GM23338 (cell line): Measurements from ENCODE around the gene COX17. TPM values are rescaled to one million over a fixed set of nuclear protein-coding genes. Genes with fewer than 3 reads are reported as not detected.

ENCODE experiments used
- ATAC-seq: fragments of 200-7000 bp; cut with Tn5 transposase; 3 replicates; pipeline ENCODE4 v1.9.1; 2020
- DNase-seq: peaks from one replicate; pipeline ENCODE4 v3.0.0-alpha.2; 2015; ENCODE audit warnings: low spot score
- H2AFZ ChIP-seq: fragments of 200-600 bp; sonication (generic); 2 replicates; pipeline ENCODE4 v1.8.0; 2016; ENCODE audit warnings: antibody characterized with exemption, mild to moderate bottlenecking, moderate library complexity
- H3F3A ChIP-seq: fragments of 200-600 bp; sonication (generic); replicated peaks from 2 replicates; pipeline ENCODE4 v1.8.0; 2017; ENCODE audit warnings: antibody characterized with exemption, mixed run types, low read depth
- H3K27ac ChIP-seq: fragments of 200-600 bp; sonication (generic); 2 replicates; pipeline ENCODE4 v1.6.1; 2016; ENCODE audit warnings: low read depth
- H3K27me3 ChIP-seq: fragments of 200-600 bp; sonication (generic); 2 replicates; pipeline ENCODE4 v1.8.0; 2016; ENCODE audit warnings: mild to moderate bottlenecking, mixed run types, moderate library complexity; ENCODE audit not compliant: insufficient read depth
- H3K36me3 ChIP-seq: fragments of 200-600 bp; sonication (generic); 2 replicates; pipeline ENCODE4 v1.8.0; 2016; ENCODE audit warnings: mild to moderate bottlenecking; ENCODE audit not compliant: insufficient read depth
- H3K4me1 ChIP-seq: fragments of 200-600 bp; sonication (generic); 2 replicates; pipeline ENCODE4 v1.8.0; 2016; ENCODE audit warnings: mild to moderate bottlenecking, moderate library complexity; ENCODE audit not compliant: insufficient read depth
- H3K4me2 ChIP-seq: fragments of 200-600 bp; sonication (generic); 2 replicates; pipeline ENCODE4 v1.7.1; 2017; ENCODE audit warnings: mixed run types
- H3K4me3 ChIP-seq: fragments of 200-600 bp; sonication (generic); 2 replicates; pipeline ENCODE4 v1.6.1; 2016; ENCODE audit warnings: mixed run types
- H3K79me2 ChIP-seq: fragments of 200-600 bp; sonication (generic); replicated peaks from 2 replicates; pipeline ENCODE4 v1.8.0; 2017; ENCODE audit warnings: mild to moderate bottlenecking; ENCODE audit not compliant: insufficient read depth
- H3K9me2 ChIP-seq: fragments of 200-600 bp; sonication (generic); 2 replicates; pipeline ENCODE4 v1.8.0; 2017; ENCODE audit not compliant: insufficient read depth
- H4K20me1 ChIP-seq: fragments of 200-600 bp; sonication (generic); replicated peaks from 2 replicates; pipeline ENCODE4 v1.8.0; 2017; ENCODE audit warnings: mild to moderate bottlenecking; ENCODE audit not compliant: insufficient read depth
- H3K27ac Mint-ChIP-seq: 2 replicates; pipeline ENCODE4 v1.8.0; 2020; ENCODE audit warnings: inconsistent platforms, mild to moderate bottlenecking, moderate library complexity, mixed read lengths
- H3K27me3 Mint-ChIP-seq: 3 replicates; pipeline ENCODE4 v1.8.0; 2022; ENCODE audit warnings: low read depth, mild to moderate bottlenecking, moderate library complexity, mixed read lengths, inconsistent platforms; ENCODE audit not compliant: insufficient read depth, poor library complexity
- H3K36me3 Mint-ChIP-seq: 3 replicates; pipeline ENCODE4 v1.8.0; 2021; ENCODE audit warnings: low read depth, mild to moderate bottlenecking, inconsistent platforms, moderate library complexity, mixed read lengths
- H3K4me1 Mint-ChIP-seq: 3 replicates; pipeline ENCODE4 v1.8.0; 2020; ENCODE audit warnings: mild to moderate bottlenecking, inconsistent platforms, mixed read lengths
- H3K4me3 Mint-ChIP-seq: 3 replicates; pipeline ENCODE4 v1.8.0; 2021; ENCODE audit warnings: moderate library complexity, mild to moderate bottlenecking, inconsistent platforms, mixed read lengths
- H3K9me3 Mint-ChIP-seq: 3 replicates; pipeline ENCODE4 v1.8.0; 2020; ENCODE audit warnings: moderate library complexity, mild to moderate bottlenecking, inconsistent platforms, mixed read lengths
- CTCF ChIP-seq, 2 experiments: fragments of 200-600 bp in 1 of 2; sonication (generic) in 1 of 2; conservative IDR thresholded peaks; 2 replicates each; pipeline versions ENCODE4 v1.5.1 to v1.6.1; 2016 to 2017; ENCODE audit warnings: antibody characterized with exemption in 2 of 2, low read depth in 2 of 2, mild to moderate bottlenecking in 2 of 2, moderate library complexity in 1 of 2
- ETS1 ChIP-seq: IDR thresholded peaks from 2 replicates; pipeline ENCODE4 v1.6.1; 2016; ENCODE audit warnings: antibody characterized with exemption
- EZH2 ChIP-seq: fragments of 200-600 bp; sonication (generic); IDR thresholded peaks from one replicate; pipeline ENCODE4 v1.8.0; 2017; ENCODE audit warnings: antibody characterized with exemption, mild to moderate bottlenecking, low read depth; ENCODE audit not compliant: unreplicated experiment
- EZH2phosphoT487 ChIP-seq: fragments of 200-600 bp; sonication (generic); IDR thresholded peaks from one replicate; pipeline ENCODE4 v1.8.1; 2018; ENCODE audit warnings: antibody characterized with exemption; ENCODE audit not compliant: unreplicated experiment
- POLR2AphosphoS5 ChIP-seq: IDR thresholded peaks from 2 replicates; pipeline ENCODE4 v1.6.1; 2016; ENCODE audit warnings: antibody characterized with exemption, low read depth
- STAT1 ChIP-seq: IDR thresholded peaks from one replicate; pipeline ENCODE4 v1.6.1; 2016; ENCODE audit warnings: antibody characterized with exemption; ENCODE audit not compliant: unreplicated experiment
- ZNF114 ChIP-seq: fragments of 250-450 bp; sonication (Bioruptor Pico); IDR thresholded peaks from 2 replicates; pipeline ENCODE4 v1.5.0; 2020; ENCODE audit warnings: mild to moderate bottlenecking, moderate library complexity
- ZNF331 ChIP-seq: fragments of 250-450 bp; sonication (Bioruptor Pico); IDR thresholded peaks from 2 replicates; pipeline ENCODE4 v1.5.0; 2020; ENCODE audit warnings: low read depth, mild to moderate bottlenecking, moderate library complexity
- ZNF462 ChIP-seq: fragments of 250-450 bp; sonication (Bioruptor Pico); IDR thresholded peaks from 2 replicates; pipeline ENCODE4 v1.5.0; 2020; ENCODE audit warnings: mild to moderate bottlenecking, moderate library complexity
- polyA plus RNA-seq: library from polyadenylated mRNA; unstranded; fragments of >200 nt; fragmentation: Nextera tagmentation; extraction: Ambion mirVana; gene quantifications from 2 replicates; pipeline ENCODE4 v1.2.1, GENCODE V29; 2016
- total RNA-seq: library from RNA; depleted of rRNA; stranded (reverse); fragments of >200 nt; shearing (Covaris generic); gene quantifications from 2 replicates; pipeline ENCODE4 v1.2.3, GENCODE V29; 2014
- TF ChIP-seq, protein P1 (sequence below): IDR thresholded peaks from one replicate; pipeline ENCODE4 v1.6.1; 2018; ENCODE audit warnings: antibody characterized with exemption; ENCODE audit not compliant: unreplicated experiment

Gene COX17
- total and polyA plus RNA-seq, 2 experiments from 2014 or later: 24.0 to 324 TPM

- H3K27me3 ChIP-seq: no peaks in the 10 kb centered on the region
- H3K4me3 ChIP-seq: no peak overlapping the region
- H4K20me1 ChIP-seq: no peaks in the 10 kb centered on the region
- H3K4me1 ChIP-seq: no peaks in the 10 kb centered on the region
- TF ChIP-seq EZH2 (no peak), ETS1 (no peak), ZNF462 (CRISPR knock-in tag) (no peak), STAT1 (no peak), POLR2AphosphoS5 (no peak), CTCF (conservative IDR thresholded peaks at IDR 0.05; ENCODE audit: low read depth in 2 of 2) (no peak), ZNF331 (no peak), ZNF114 (no peak), EZH2phosphoT487 (no peak)
- TF ChIP-seq, protein P1, sequence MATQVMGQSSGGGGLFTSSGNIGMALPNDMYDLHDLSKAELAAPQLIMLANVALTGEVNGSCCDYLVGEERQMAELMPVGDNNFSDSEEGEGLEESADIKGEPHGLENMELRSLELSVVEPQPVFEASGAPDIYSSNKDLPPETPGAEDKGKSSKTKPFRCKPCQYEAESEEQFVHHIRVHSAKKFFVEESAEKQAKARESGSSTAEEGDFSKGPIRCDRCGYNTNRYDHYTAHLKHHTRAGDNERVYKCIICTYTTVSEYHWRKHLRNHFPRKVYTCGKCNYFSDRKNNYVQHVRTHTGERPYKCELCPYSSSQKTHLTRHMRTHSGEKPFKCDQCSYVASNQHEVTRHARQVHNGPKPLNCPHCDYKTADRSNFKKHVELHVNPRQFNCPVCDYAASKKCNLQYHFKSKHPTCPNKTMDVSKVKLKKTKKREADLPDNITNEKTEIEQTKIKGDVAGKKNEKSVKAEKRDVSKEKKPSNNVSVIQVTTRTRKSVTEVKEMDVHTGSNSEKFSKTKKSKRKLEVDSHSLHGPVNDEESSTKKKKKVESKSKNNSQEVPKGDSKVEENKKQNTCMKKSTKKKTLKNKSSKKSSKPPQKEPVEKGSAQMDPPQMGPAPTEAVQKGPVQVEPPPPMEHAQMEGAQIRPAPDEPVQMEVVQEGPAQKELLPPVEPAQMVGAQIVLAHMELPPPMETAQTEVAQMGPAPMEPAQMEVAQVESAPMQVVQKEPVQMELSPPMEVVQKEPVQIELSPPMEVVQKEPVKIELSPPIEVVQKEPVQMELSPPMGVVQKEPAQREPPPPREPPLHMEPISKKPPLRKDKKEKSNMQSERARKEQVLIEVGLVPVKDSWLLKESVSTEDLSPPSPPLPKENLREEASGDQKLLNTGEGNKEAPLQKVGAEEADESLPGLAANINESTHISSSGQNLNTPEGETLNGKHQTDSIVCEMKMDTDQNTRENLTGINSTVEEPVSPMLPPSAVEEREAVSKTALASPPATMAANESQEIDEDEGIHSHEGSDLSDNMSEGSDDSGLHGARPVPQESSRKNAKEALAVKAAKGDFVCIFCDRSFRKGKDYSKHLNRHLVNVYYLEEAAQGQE: no peak
- no peak for DNase-seq
- H3F3A ChIP-seq: no peaks in the 10 kb centered on the region
- H3K79me2 ChIP-seq: no peaks in the 10 kb centered on the region
- Mint-ChIP-seq H3K36me3 (no peaks in the 10 kb centered on the region), H3K27me3 (no peaks in the 10 kb centered on the region), H3K4me3 (no peak overlapping the region), H3K27ac (no peak overlapping the region), H3K9me3 (no peaks in the 10 kb centered on the region; the same call in 2 of the 3 replicates), H3K4me1 (no peaks in the 10 kb centered on the region; the same call in 2 of the 3 replicates)
- no peak overlapping the region for H2AFZ ChIP-seq
- H3K4me2 ChIP-seq: no peak overlapping the region
- no peak overlapping the region for H3K27ac ChIP-seq
- no peaks in the 10 kb centered on the region for H3K9me2 ChIP-seq
- H3K36me3 ChIP-seq: no peaks in the 10 kb centered on the region
- no peak for ATAC-seq
Measured at GRCh38 chr3:119717520-119717919, 40.3 kb upstream of the COX17 start.
